HG03139 (cell line): ENCODE results near the gene NPAS3.

Experiments used
- ATAC-seq: cut with Tn5 transposase; IDR thresholded peaks from one replicate; pipeline ENCODE4 v1.9.1; 2021; ENCODE audit not compliant: unreplicated experiment

Gene NPAS3

DNA sequence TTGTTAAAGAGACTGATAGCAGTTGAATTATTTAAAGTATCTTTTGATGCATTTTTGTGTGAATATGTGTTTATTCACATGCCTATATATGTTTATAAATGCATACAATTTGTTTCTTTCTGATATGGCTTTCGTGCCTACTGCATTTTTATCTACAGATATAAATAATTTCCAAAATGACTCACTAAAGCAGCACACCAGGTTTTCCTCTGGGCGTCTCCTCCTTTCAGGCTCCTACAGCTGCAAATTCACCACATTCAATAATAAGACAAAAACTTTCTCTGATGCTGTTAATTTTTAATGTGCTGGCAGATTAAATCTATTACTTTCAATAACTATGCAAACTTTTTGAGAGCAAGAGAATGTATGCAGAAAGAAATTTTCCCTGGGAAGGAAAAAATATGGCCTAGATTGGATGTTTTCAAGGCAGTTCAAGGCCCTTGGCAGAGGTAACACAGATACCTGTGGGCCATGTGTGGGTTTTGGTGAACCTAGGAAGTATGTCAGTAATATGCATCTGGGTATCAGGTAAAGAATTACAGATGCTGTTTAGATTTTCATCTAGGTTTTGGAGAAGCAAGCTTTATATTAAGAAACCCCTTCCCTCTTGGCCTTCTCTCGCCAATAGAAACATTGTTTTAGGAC lies 630.4 kb downstream of the NPAS3 start:
- no peak for ATAC-seq

DNA sequence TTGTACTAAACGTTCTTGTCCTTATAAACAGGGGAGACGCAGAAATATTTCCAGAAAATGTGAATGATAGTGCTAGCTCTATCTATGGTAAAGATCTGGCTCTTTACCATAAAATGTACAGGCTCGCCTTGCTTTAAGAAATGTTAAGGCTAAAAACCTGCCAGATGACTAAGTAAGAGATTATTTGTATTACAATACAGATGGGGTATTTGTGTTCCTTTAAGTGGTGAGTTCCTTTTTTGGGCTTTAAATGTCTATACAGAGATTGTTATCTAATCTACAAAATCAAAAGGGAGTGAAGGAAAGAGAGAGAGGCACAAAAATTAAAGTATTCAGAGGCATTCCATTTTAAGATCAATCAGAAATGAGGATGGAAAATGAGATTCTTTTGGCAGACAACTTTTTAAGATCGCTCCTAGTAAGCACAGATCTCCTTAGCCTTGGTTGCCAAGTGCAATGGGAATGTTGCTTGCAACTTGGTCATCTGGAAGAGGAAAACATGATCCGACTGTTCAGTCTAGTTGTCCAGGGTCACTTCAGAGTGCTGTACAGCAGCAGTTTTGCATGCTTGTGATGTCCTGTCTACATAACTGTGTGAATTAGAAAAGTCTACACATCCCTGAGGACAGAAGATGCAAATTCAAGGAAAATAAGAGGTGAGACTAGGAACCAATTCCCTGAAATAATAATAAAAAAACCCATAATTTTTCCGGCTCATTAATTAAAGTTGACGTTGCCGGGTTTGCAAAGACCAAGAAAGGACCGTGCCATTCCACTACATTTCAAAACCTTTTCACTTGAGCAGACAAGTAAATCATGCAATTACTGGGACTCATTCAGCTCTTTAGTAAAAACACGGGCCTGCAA lies 631.4 kb downstream of the NPAS3 start:
- ATAC-seq, result no peak

DNA sequence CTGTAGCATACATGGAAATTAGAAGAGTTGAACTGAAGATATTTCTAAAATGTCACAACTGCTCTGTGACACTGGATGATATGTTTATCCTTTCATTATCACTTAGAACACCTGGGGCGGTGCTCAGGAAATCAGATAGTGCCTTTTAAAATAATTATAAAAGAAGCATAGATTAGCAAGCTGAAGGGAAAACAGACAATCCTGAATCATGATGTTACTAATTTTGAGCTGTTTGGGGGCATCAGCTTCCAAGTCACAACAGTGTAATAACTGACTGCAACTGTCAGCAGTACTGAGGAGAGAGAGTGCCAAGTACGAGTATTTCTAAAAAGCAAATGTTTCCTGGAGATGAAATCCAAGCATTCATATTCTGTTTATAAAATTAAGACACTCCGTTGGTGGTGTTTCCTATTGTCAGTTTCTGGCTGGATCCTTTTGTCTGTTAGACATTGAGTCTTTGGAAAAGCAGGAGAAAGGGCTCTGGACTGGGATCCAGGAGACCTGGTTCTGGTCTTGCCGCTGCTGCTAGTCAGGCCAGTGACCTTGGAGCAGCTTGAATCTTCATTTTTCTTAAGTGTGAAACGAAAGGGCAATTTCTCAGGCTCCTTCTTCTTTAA lies 632.1 kb downstream of the NPAS3 start:
- ATAC-seq, result no peak

DNA sequence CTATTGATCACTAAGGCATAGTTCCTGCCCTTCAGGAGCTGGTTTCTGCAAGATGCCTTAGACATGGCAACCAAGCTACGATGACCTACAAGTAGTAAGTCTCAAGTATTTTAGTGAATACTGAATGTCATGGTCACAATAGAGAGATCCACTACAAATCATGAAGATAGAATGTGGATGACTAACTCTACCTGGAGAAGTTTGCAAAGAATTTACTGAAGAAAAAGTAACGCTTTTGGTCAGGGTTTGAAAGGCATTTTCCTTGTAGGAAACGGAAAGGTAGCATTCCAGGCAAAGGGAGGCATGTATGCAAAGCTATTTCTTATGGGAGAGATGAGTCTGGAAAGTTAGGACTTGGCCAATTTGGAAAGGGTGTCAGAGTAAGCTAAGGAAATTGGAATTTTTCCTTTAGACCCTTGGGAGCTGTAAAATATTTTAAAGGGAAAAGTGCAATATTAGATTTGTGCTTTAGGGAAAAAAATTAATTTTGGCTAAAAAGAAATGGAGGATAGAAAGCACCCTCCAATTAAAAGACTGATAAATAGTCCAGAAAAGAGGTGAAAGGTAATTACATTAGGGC lies 634.7 kb downstream of the NPAS3 start:
- no peak for ATAC-seq

DNA sequence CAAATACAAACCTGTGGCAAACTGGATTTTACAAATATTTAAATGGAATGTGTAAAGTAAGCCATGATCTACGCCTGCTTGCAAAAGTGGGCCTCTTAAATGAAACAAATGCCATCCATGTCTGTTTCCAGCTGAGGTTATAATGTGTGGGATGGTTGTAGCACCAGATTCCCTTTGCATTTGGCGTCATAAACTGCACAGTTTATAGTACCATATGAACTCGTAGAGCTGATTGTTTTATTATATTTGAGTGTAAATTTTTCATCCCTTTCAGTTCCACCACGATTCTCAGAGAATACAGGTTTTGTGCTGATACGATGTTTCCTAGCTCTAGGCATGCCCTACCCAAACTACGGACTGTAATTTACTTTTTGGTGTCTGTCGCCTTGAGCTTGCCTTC lies 637.3 kb downstream of the NPAS3 start:
- ATAC-seq, result no peak

DNA sequence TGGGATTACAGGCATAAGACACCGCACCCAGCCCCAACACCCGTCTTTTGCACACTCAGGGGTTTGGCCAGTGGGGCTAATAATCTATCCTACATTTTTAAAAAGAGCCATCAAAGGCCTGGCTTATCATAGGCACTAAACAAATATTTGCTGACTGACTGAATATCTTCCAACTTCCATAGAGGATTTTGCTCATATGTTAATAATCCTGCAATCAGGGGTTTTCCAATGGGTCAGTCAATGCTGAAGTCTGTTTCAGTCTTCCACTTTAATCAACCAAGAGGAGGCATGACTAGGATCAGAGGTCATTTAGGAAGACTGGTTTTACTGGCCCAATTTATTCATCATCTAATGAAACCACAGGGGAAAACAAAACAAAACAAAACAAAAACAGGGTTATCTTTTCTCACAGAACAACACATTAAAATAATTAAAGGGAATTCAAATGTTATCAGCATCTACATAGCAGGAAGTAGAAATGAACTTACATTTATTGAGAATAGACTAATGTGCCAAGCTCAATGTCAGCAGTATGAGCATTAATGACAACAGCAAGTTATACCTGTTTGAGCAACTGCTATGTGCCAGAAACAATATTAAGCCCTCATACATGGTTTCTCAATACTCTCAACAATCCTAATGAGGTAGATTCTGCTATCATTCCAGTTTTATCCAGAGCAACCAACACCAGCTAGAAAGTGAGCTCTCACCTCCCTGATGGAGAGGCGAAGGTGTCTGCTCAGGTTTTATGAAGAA lies 640.0 kb downstream of the NPAS3 start:
- ATAC-seq, result no peak

DNA sequence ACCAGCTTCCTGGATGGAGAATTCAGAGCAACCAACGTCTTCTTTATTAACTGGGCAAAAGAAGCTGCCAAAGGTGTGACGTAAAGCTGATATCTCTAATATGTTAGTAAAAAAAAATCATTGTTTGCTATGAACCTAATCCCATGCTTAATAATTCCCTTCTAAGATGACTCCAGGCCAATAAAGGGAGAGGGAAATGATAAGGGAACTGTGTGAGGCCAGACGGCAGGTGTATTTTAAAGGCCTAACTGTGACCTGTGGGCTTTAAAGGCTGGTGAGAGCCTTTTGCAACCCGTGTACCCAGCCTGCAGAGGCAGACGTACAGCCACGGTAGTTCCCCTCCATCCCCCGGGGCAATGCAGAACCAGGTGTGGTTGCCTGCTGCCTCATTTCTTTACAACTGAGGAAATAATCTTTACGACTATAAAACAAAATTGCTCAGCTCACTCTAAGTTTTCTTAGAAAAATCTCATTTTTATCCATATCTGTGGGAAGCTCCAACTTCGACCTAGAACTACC lies 641.6 kb downstream of the NPAS3 start:
- ATAC-seq, result no peak

DNA sequence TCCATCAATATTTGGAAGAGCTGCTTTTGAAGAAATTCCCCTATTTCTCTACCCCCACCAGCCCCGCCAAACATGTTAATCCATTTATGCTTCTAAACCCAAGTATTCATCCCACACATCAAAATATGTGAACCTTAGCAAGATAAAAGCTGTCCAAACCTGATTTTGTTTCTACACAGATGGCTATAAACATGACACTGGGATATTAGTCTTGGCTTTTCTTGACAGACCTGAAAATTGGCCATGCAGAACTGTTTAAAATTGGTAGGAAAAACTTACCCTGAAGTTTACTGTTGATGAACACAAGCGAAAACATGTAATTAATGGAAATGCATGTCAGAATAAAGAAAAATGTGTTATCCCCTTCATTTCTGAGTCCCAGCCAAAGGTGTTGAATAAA lies 642.2 kb downstream of the NPAS3 start:
- ATAC-seq, result no peak

DNA sequence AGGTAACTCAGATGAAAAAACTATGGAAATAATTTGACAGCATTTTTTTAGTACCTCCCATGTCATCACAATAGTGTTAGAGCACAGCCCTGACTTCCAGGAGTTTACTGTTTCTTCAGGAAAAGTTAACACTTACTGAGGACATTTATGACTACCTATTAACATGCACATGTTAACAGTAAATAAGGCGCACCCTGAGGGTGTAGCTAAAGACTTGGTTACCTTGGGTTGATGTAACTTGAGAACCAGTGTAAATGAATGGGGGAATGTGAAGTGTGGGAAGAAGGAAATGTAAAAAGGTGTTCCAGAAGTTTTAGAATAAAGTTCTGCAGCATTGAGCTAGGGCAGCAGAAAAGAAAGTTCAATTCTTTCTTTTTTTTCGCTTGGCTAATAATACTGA lies 646.0 kb downstream of the NPAS3 start:
- ATAC-seq, result no peak

DNA sequence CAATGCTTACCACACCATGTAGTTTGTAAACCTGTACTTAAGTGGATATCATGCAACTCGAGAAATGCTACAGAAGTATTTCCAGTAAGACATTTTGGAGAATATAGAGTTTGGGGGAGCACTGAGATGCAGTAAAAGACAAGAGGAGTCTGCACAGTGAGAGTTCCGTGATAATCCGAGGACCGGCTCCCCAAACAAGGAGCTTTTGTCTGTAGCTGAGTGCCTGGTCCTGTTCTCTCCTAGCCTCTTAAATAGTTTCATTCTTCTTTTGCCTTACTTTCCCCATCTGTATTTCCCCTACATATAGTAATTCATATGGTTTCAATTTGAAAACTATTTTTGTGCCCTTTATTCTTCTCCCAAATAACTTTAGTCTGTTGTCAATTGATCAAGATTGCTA lies 648.1 kb downstream of the NPAS3 start:
- ATAC-seq, result no peak

DNA sequence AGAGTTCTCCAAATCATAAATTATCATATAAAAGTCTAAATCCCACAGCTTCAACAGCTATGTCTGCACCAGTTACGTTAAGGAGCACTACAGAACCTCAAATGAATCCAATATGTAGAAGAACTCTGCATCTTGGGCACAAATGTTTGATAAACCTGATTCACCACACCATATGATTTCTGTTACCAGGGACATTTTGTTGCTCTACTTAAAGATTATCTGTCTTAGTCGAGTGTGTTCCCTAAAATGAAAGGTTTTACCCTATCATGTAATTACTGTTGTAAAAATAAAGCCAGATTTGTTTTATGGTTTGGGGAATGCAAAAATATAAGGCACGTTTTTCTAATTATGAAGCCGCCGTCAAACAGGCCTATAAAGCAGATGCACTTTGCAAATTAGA lies 649.1 kb downstream of the NPAS3 start:
- no peak for ATAC-seq

DNA sequence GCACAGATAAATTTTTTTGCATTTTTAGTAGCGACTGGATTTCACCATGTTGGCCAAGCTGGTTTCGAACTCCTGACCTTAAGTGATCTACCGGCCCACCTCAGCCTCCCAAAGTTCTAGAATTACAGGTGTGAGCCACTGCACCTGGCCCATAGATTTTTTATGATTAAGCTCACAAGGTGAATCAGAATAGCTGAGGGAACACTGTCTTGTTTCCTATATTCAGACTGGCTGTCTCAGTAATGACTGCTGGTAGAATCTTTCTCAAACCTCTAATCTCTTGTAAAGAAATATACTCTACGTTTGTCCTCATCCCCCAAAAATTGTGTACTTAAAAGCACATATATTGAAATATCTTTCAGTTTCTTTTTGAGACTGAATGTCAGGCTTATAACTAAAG lies 650.1 kb downstream of the NPAS3 start:
- ATAC-seq, result no peak

DNA sequence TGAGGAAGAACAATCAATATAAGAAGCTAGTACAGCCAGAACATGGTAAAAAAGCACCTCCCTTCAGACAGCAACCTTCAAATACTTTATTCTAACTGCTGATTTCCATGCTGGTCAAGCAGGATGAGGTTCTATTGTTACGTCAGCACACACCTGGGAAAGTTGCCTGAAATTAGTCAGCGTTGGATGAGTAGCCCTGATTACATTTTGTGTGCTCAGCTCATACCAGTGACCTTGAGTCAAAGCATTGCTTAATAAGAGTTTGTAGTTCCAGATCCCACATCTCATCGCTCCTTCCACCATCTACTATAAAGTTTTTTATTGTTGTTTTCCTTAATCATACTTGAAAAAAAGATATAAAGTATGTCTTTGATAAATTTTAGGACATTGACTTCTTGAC lies 650.7 kb downstream of the NPAS3 start:
- ATAC-seq, result no peak

DNA sequence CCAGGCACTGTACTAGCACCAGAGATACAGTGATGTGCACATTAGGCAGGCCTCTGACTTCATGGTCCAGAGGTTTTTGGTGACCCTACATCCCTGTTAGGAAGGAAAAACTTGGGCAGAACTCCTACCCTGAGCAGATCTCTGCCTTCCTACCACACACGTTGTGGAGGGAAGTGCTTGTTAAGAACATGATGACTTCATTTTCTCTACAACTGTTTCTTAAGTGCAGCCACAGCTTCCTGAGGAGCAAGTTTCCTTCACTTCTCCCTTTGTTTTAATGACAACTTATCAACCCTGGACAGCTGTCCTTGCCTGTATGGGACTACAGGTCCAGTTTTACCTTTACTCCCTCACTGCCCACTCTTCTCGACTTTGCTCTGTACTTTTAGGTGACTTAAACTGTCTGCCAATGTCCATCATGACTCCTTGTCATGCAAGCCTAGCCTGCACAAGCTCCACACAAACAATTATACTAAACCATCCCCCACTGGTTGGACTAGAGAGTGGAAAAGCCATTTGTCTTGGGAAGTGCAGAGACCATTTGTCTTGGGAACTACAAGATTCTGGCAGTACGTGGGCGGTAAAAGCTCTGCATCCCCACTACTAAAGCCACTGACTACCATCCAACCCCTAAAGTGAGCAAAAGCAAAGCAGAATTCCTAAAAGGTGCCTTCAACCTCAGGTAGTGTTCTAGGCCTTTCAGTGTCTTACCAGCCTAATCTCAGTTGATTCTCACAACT lies 652.4 kb downstream of the NPAS3 start:
- no peak for ATAC-seq

DNA sequence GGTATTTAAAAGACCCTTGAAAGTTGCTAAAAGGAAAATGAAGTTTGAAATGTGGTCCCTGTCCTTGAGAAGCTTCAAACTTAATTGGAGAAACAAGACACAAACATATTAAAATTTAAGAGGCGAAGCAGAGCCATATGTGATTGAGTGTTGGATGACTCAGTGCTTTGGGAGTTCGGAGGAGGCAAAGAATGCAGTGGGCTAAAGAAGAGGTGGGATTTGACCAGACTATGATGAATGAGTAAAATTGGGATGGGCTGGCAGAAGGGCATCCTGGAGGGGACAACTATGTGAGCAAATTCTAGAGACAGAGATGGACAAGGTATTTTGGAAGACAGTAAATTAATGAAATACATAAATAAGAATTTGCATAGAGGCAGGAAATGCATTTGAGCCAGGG lies 653.6 kb downstream of the NPAS3 start:
- no peak for ATAC-seq

DNA sequence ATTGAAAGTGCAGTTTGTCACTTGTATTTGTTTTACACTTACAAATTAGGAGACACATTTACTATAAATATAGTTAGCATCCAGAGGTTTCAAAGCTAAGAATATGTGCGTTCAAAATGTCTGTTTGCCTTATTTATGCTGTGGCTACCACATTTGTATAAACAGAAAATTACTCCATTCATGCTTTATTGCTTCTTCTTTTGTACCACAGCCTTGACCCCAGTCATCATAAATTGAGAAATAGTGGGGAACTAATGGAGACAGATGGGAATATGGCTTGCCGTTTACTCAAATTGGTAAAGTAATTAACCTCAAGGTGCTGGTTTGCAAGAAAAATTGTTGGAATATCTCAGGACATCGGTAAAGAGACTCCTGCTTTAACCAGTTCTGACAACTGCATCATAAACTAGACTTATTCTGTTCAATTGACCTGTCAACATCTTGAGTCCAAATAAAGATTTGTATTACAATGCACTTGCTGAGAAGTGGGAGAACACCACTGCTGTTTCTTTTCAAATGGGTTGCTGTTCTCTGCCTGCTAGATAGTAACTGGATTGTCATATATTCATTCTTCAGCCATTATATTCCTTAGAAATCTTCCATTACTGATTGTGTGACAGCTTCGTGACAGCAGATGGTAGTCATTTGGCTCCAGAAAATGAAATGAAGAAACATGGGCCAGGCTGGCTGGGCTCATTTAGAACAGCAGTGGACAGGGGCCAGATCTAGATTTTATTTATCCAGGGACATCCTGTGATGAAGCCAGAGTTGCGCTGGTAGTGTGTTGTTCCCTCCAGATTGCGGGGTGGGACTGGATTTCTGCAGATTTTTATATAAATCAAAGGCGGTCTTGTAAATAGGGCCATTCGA lies 657.8 kb downstream of the NPAS3 start:
- no peak for ATAC-seq

DNA sequence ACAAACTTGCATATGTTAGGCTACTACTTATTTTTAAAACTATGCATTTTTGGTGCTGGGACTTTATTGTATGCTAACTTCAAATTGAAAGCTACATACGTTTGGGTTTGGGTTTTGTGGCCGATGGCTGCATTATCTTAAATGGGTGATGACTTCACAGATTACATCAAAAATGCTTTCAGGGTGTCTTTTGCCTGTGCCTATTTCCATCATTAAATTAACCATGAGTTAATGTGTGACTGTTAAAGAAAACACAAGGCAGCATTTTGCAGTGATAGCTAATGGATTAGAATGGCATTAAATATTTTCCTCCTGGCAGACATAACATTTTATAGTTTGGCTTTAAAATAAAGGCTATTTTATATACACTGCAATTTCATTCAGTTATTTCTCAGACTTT lies 659.9 kb downstream of the NPAS3 start:
- ATAC-seq, result no peak

DNA sequence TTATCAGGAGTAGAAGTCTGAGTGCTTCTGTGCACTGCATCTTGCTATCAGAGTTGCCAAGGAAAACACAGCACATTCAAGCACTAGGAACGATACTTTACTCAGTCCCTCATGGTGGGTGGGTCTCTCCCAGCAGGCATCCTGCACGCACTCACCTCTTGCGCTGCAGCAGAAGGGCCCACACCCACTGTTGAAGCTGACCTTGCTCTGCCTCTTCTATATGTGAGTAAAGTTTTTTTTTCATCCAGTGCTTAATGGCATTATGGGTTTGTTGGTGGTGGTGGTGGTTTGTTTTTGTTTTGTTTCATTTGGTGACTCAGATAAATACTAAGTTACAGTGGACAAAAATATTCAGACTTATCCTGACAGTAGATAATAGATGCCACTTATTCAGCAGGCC lies 663.7 kb downstream of the NPAS3 start:
- no peak for ATAC-seq

DNA sequence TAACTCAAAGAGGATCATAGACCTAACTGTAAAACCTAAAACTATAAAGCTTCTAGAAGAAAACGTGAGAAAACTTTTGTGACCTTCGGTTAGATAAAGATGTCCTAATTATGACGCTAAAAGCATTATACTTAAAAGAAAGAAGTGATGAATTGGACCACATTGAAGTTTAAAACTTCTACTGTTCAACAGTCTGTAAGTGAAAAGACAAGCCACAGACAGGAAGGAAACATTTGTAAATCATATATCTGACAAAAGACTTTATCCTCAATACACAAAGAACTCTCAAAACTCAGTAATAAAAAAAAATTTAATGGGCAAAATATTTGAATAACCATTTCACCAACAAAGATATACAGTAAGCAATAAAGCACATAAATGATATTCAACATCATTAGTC lies 667.9 kb downstream of the NPAS3 start:
- no peak for ATAC-seq
